OCI-M2 (cell line): ENCODE measurements around the gene SLC6A7.
"Not testable (repeated sequence)": the region's sequence is repeated elsewhere in the genome, so short reads cannot be mapped to it uniquely, and the experiment has no call there.

Source experiments
- DNase-seq: peaks from one replicate; lab custom pipeline; 2025; ENCODE audit not compliant: unreplicated experiment; lab: John Stamatoyannopoulos, UW

The SLC6A7 gene

DNA sequence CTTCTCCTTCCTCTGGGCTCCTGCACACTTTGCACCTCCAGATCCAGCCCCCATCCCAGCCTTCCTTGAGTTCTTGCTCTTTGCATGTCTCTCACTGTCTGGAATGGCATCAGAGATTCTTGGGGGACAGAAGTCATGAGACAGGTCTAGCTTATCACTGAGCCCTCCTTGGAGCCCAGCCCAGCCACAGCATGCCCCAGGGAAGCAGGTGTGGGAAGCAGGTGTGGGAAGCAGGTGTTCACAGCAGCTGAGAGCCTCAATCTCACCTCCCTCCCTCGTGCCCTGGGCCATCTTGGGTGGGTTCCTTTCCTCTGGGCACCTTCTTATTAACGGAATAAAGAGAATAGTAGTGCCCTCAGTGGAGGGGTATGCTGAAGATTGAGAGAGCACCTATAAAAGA lies 27.2 kb downstream of the SLC6A7 start:
- no peak for DNase-seq

- DNase-seq: peak; percentile 60
Measured at GRCh38 chr5:150217873-150218692, 28.2 kb downstream of the SLC6A7 start.

- DNase-seq: no peak
Measured at GRCh38 chr5:150218693-150219035, 28.8 kb downstream of the SLC6A7 start.

- DNase-seq: no peak
Measured at GRCh38 chr5:150219142-150219541, 29.3 kb downstream of the SLC6A7 start.

GRCh38 chr5:150219861-150220260 lies 30.0 kb downstream of the SLC6A7 start:
- no peak for DNase-seq

GRCh38 chr5:150221471-150221870 lies 31.6 kb downstream of the SLC6A7 start:
- no peak for DNase-seq

GRCh38 chr5:150222906-150223305 lies 33.0 kb downstream of the SLC6A7 start:
- DNase-seq: no peak

GRCh38 chr5:150223474-150223873 lies 33.6 kb downstream of the SLC6A7 start:
- no peak for DNase-seq

DNA sequence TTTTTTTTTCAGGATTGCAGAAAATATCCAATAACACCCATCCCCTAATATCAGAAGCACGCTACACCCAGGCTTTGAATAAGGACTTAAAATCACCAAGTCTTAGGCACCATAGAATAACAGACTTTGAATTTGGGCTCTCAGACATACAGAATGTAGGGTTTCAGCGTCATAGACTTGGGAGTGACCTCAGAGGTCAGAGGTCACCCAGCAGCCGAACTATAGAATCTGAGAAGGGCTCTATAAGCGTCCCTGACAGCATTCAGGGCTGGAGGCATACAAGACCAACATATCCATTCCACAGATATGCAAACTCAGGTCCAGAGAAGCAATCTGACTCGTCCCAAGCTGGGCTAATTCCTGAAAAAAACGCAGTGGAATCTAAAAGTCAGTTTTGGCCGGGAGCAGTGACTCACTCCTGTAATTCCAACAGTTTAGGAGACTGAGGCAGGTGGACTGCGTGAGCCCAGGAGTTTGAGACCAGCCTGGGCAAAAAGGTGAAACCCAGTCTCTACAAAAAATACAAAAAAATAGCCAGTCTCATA lies 34.7 kb downstream of the SLC6A7 start:
- DNase-seq: no peak

- no peak for DNase-seq
Measured at GRCh38 chr5:150227036-150227435, 37.2 kb downstream of the SLC6A7 start.

DNA sequence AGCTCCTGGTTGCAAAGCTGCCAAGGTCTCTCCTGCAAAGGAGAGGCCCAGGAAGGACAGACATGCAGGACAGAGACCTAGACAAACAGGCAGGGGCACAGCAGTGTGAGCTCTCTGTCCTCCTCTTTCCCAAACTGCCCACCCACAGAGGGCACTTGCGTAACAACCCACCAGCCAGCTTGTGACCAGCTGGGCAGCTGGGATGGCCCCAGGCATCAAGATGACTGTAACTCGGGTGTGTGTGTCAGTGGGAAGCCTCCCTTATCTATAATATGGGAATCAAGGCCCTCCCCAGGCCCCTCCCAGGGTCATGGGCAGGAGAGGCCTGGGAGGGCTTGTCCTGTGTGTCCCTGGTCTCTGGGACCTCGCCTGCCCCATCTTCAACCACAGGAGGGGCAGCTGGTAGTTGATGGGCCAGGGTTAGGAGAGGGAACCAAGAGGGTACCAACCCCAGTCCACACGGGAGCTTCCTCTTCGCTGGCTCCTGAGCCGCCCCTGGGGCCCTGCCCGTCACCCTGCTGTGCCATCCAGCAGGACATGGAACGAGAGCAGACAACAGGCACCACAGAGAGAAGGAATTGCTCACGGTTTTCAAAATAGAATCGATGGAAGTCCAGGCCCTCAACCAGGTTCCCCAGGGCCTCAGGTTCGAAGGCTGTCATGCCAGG lies 37.9 kb downstream of the SLC6A7 start:
- no peak for DNase-seq

DNA sequence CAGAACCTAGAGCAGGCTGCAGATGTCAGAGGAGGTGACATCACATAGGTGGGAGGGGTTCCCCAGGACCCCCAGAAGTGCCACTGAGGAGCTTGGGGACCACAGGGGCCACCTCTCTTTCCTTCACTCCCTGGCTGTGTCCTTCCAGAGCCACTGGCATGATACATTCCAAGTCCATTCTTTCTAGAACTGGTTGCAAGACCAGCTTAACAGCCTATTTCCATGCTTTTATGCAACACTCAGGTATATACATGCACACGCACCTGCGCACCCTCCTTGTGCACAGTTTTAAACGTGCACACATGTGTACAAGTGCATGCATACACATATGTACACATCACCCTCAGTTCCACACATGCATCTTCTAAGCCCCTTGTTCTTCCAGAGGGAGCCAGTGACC lies 39.7 kb downstream of the SLC6A7 start:
- DNase-seq: no peak

GRCh38 chr5:150230842-150231241 lies 41.0 kb downstream of the SLC6A7 start:
- DNase-seq: no peak

DNA sequence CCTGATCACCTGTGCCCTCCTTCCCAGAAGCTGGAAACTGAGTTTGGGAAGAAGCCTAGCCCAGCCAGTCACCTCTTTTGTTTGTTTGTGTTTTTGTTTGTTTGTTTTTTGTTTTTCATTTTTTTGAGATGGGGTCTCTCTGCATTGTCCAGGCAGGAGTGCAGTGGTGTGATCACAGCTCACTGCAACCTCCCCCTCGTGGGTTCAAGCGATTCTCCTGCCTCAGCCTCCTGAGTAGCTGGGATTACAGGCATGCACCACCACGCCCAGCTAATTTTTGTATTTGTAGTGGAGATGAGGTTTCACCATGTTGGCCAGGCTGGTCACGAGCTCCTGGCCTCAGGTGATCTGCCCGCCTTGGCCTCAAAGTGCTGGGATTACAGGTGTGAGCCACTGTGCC lies 43.8 kb downstream of the SLC6A7 start:
- not testable (repeated sequence) for DNase-seq

- no peak for DNase-seq
Measured at GRCh38 chr5:150234576-150235499, 45.0 kb downstream of the SLC6A7 start.

GRCh38 chr5:150235500-150235854 lies 45.6 kb downstream of the SLC6A7 start:
- DNase-seq: no peak

DNA sequence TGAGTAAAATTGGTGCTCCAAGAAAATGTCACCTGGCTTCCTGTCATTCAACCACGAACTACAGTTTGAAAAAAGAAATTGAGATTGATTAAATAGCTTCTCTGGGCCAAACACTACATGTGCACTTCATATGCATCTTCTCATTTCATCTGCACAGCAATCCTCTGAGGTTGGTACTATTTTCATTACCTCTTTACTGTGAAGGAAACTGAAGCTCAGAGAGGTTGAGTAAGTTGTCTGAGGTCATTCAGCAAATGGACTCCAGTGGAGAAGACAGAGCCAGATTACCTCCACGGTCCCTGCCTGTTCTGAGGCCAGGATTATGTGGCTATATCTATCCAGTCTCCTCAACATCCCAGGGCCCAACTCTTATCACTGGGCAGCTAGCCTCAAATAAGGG lies 46.5 kb downstream of the SLC6A7 start:
- no peak for DNase-seq

DNA sequence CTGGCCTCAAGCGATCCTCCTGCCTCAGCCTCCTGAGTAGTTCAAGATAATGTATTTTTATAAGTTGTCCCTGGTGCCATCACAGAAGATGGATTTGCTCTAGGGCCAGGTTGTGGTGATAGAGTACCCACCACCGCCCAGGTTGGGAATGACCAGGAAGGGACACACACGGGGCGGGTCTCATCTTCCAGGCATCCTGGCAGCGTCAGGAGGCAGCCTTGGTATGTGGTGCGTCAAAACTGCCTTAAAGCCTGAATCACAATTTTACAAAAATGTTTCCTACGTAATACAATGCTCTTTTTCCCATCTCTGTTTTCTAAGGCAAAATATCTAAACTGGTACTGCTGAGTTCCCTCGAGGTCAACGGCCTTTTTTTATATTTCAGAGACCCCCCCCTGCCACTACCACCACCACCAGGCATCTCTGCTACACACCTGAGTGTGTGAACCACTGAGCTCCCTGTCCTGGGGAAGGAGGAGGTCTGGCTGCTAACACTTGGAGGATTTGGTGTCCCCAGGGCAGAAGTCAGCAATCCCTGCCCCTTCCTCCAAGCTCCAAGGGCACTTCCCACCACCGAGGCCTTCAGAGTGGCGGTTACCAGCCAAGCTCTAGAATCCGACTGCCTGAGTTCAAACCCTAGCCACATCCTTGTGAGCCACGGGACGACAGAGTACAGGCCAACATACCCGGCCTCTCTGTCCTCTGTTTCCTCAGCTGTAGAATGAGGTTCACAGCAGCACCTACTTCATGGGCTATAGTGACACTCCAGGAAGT lies 47.3 kb downstream of the SLC6A7 start:
- no peak for DNase-seq

DNA sequence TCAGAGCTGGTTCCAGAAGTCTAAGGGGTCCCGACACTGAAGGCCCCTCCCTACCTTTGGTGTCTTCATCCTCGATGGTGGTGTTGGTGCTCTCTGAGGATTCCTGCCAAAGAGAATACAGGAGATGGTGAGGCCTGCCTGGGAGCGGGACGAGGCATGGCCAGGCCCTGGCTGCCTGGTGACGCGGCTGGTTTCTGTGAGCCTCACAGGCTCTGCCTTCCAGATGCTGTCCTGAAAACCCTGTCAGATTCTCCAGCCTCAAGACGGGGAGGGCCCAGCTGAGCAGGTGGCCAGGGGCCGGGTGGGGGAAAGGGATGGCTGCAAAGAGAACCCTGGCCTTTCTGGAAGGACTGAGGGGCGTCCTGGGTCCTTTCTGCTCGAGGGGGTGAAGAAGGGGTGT lies 48.8 kb downstream of the SLC6A7 start:
- DNase-seq: no peak

DNA sequence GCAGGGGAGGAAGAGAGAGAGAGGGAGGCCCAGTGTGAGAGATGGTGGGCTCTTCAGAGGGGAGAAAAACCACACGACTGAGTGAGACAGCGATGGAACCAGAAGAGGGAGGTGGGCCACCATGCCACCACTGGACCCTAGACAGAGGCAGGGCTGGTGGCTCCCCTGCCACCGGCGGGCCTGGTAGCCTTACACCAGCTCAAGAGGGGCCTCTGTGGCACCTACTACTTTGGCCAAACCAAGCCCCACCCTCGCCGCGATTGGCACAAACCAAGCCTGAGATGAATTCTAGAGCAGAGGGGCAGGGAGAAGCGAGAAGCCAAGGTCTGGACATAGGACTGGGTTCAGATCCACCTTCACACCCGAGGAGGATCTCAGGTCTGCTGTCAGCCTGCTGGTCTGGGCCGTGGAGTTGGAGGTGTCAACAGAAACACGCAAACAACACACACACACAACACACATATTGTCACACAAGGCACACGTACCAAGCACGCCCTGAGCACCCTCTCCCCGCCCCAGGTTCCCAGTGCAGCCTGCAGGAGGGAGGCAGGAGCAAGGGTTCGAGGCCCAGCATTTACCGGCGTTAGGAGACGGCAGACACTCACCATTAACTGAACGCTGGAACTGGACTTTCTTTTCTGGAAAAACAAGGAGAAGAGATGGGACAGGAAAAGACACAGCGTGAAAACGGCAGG lies 49.4 kb downstream of the SLC6A7 start:
- DNase-seq: no peak
